GM18870 (cell line): ENCODE results near the gene RABGAP1L.
"Not testable (repeated sequence)": the region's sequence is repeated elsewhere in the genome, so short reads cannot be mapped to it uniquely, and the experiment has no call there.

Experiments used
- ATAC-seq: cut with Tn5 transposase; IDR thresholded peaks from one replicate; pipeline ENCODE4 v1.9.1; 2021; ENCODE audit warnings: moderate library complexity; ENCODE audit not compliant: unreplicated experiment

RABGAP1L gene

GRCh38 chr1:174358786-174359453 lies 199.6 kb downstream of the RABGAP1L start:
- no peak for ATAC-seq

- ATAC-seq = no peak
These were observed 200.1 kb downstream of the RABGAP1L start for GRCh38 chr1:174359454-174359805.

GRCh38 chr1:174364996-174365736 lies 205.8 kb downstream of the RABGAP1L start:
- ATAC-seq = no peak

- no peak for ATAC-seq
These were observed 207.6 kb downstream of the RABGAP1L start for GRCh38 chr1:174366946-174367345.

- ATAC-seq = no peak
These were observed 208.6 kb downstream of the RABGAP1L start for GRCh38 chr1:174367892-174368291.

GRCh38 chr1:174376030-174376429 lies 216.7 kb downstream of the RABGAP1L start:
- no peak for ATAC-seq

GRCh38 chr1:174391716-174392115 lies 232.4 kb downstream of the RABGAP1L start:
- ATAC-seq = no peak

GRCh38 chr1:174393885-174394284 lies 234.6 kb downstream of the RABGAP1L start:
- ATAC-seq = no peak

- ATAC-seq = no peak
These were observed 237.9 kb downstream of the RABGAP1L start for GRCh38 chr1:174397261-174397660.

GRCh38 chr1:174398246-174398645 lies 238.9 kb downstream of the RABGAP1L start:
- no peak for ATAC-seq

GRCh38 chr1:174399211-174399610 lies 239.9 kb downstream of the RABGAP1L start:
- ATAC-seq = no peak

GRCh38 chr1:174401075-174401474 lies 241.8 kb downstream of the RABGAP1L start:
- no peak for ATAC-seq

- no peak for ATAC-seq
These were observed 245.9 kb downstream of the RABGAP1L start for GRCh38 chr1:174405219-174405618.

- ATAC-seq = no peak
These were observed 247.1 kb downstream of the RABGAP1L start for GRCh38 chr1:174406421-174406820.

- ATAC-seq = no peak
These were observed 248.3 kb downstream of the RABGAP1L start for GRCh38 chr1:174407665-174408064.

- no peak for ATAC-seq
These were observed 248.8 kb downstream of the RABGAP1L start for GRCh38 chr1:174408146-174408545.

- not testable (repeated sequence) for ATAC-seq
These were observed 250.5 kb downstream of the RABGAP1L start for GRCh38 chr1:174409801-174410200.

GRCh38 chr1:174413632-174414031 lies 254.3 kb downstream of the RABGAP1L start:
- no peak for ATAC-seq

- ATAC-seq = no peak
These were observed 254.9 kb downstream of the RABGAP1L start for GRCh38 chr1:174414203-174414602.

- no peak for ATAC-seq
These were observed 256.2 kb downstream of the RABGAP1L start for GRCh38 chr1:174415506-174415905.

GRCh38 chr1:174417921-174418320 lies 258.6 kb downstream of the RABGAP1L start:
- no peak for ATAC-seq

GRCh38 chr1:174425121-174425520 lies 265.8 kb downstream of the RABGAP1L start:
- ATAC-seq = no peak

- ATAC-seq = no peak
These were observed 266.8 kb downstream of the RABGAP1L start for GRCh38 chr1:174426153-174426552.
